Daoy (cell line): ENCODE data around the gene KCNJ12. TPM values are rescaled to one million over a fixed set of nuclear protein-coding genes. Genes with fewer than 3 reads are reported as not detected.

ENCODE experiments used
- total RNA-seq: library from RNA; depleted of rRNA; stranded (reverse); fragments of >200 nt; shearing (Covaris generic); gene quantifications from 2 replicates; pipeline ENCODE4 v1.2.3, GENCODE V29; 2014; rRNA removed

The KCNJ12 gene
- total RNA-seq, 1 experiment from 2014 or later: 2.9 TPM

Other genes with a start within 250 kb of the KCNJ12 start
- 28.4 and 28.5 TPM in 2 replicates for gene DHRS7B, start 249.4 kb upstream of the KCNJ12 start, total RNA-seq
- 18.6 and 21.0 TPM in 2 replicates for gene TMEM11, start 162.2 kb upstream of the KCNJ12 start, total RNA-seq
- 0.83 and 0.86 TPM in 2 replicates for gene NATD1, start 122.9 kb upstream of the KCNJ12 start, total RNA-seq
- gene MAP2K3, start 91.6 kb upstream of the KCNJ12 start, total RNA-seq: 7.4 and 11.7 TPM in 2 replicates